Measurements from ENCODE around the gene GIMAP8. TPM values are rescaled to one million over a fixed set of nuclear protein-coding genes. Genes with fewer than 3 reads are reported as not detected.

Gene GIMAP8
- total RNA-seq, 2 donors from 2014 or later = 10.2 to 13.1 TPM

DNA sequence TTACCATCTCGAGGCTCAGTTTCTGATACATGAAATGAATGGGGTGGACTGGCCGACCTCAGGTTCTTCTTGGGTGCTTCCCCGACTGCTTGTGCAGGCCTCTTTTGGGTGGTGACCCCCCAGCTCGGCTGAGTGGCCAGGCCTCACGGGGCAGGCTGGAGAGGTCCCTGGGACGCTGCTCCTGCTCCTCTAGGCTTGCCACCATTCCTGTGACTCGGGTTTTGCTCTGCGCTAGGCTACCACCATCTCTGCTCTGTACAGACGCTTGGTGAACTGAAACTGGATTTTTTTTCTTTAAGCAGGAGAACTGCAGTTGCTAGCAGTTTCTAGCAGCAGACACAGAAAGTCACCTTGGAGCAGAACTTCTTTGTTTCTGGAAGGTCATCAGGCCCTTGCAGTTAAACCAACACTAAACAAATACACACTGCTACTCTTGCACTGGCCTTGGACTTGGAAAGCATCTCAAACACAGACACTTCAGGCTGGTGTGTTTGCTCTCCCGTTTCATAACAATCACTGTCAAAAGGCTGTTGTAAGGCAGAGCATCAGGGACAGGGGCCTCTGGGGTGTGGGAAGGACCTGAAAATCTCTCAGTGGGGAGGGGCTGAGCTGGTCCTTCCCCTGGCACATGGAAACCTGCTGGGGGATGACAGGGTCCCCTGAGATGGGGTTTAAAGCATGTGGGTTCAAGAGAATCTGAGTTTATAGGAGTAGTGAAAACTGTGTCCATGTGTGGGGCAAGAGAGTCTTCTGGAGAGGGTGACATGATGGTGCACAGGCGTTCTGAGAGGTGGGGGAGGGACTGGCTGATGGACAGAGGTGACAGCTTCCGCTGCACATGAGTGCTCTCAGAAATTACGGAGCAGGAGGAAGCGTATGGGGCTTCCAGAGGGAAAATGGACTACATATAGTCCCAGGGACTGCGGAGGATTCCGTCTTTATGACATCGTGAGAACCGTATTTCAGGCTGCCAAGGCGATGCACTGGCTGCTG, 35.0 kb upstream of the GIMAP8 start:
- H3K27ac Mint-ChIP-seq = peak overlapping the region; percentile 84

GRCh38 chr7:150417239-150417638, 33.2 kb upstream of the GIMAP8 start:
- Mint-ChIP-seq H3K27me3 (ENCODE audit: low read depth) (no peaks in the 10 kb centered on the region), H3K36me3 (ENCODE audit: insufficient read depth in 2 of 2) (no peaks in the 10 kb centered on the region), H3K27ac (no peak overlapping the region), H3K4me1 (ENCODE audit: low read depth) (peaks cover 27% of the 10 kb centered on the region), H3K9me3 (no peaks in the 10 kb centered on the region), H3K4me3 (no peak overlapping the region)
- DNase-seq = no peak
- ATAC-seq (replicated peaks in 1 of 2) = no peak

More for the DNA sequence above, 35.0 kb upstream of the GIMAP8 start:
- no peak overlapping the region for H3K4me3 Mint-ChIP-seq
- DNase-seq (no peak), ATAC-seq (replicated peaks in 1 of 2) (no peak)
- no peaks in the 10 kb centered on the region for H3K36me3 Mint-ChIP-seq (ENCODE audit: insufficient read depth in 2 of 2)
- no peaks in the 10 kb centered on the region for H3K27me3 Mint-ChIP-seq (ENCODE audit: low read depth)
- no peaks in the 10 kb centered on the region for H3K9me3 Mint-ChIP-seq
- peaks cover 20% of the 10 kb centered on the region for H3K4me1 Mint-ChIP-seq (ENCODE audit: low read depth)

DNA sequence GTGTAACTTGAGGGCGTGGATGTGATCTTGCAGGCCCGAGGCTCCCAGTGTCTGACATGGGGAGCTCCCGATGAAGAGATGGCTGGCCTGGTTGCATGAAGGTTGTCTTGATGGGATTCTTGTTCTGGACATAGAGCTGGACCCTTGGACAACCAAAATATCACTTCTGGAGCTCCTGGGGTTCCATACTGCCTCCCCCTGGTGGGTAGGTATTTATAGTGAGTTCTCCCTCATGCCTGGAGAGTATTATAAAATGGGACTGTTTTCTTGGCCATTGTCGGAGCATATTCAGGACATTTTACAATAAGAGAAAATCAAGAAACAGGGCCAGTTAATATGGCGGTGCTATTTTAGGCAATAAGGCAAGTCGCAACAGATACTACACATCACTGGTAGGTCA, 32.6 kb upstream of the GIMAP8 start:
- H3K4me3 Mint-ChIP-seq = no peak overlapping the region
- no peak overlapping the region for H3K27ac Mint-ChIP-seq
- no peak for ATAC-seq (replicated peaks in 1 of 2)

GRCh38 chr7:150420242-150420641, 30.2 kb upstream of the GIMAP8 start:
- Mint-ChIP-seq H3K36me3 (ENCODE audit: insufficient read depth in 2 of 2) (no peaks in the 10 kb centered on the region), H3K4me3 (no peak overlapping the region), H3K9me3 (peaks cover 0 to 1% of the 10 kb centered on the region in 2 donors), H3K27me3 (ENCODE audit: low read depth) (no peaks in the 10 kb centered on the region), H3K27ac (no peak overlapping the region), H3K4me1 (ENCODE audit: low read depth) (peaks cover 8% of the 10 kb centered on the region)
- ATAC-seq (replicated peaks in 1 of 2) (no peak), DNase-seq (no peak)

More for the DNA sequence above, 32.6 kb upstream of the GIMAP8 start:
- no peaks in the 10 kb centered on the region for H3K27me3 Mint-ChIP-seq (ENCODE audit: low read depth)
- no peaks in the 10 kb centered on the region for H3K9me3 Mint-ChIP-seq
- H3K4me1 Mint-ChIP-seq (ENCODE audit: low read depth) = peaks cover 22% of the 10 kb centered on the region
- H3K36me3 Mint-ChIP-seq (ENCODE audit: insufficient read depth in 2 of 2) = no peaks in the 10 kb centered on the region
- no peak for DNase-seq

DNA sequence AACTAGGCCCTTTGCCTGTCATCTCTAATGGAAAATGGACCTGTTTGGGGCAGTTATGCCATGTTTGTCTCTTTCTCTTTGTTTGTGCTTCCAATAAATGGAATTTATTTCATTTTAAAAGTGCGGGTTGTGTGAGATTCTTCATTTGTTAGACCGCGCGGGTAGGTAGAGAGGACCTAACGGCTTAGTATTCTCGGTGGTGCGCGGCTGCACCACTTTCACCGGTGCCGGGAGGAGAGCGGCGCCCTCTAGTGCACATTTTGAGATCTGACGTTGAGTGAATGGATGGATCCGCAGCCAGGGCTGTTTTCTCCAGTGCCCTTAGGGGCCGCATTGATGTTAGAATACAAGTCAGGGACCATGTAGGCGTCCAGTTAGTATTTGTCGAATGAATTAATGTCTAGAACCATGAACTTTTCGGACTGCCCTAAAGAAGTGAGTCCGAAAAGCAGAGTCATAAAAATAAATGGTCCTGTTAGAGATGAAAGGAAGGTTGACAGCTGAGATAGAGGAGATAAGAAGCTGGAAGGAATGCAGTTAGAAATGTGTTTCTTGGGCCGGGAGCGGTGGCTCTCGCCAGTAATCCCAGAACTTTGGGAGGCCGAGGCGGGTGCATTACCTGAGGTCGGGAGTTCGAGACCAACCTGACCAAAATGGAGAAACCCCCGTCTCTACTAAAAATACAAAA, 29.3 kb upstream of the GIMAP8 start:
- no peaks in the 10 kb centered on the region for H3K27me3 Mint-ChIP-seq (ENCODE audit: low read depth)
- peaks cover 8% of the 10 kb centered on the region for H3K4me1 Mint-ChIP-seq (ENCODE audit: low read depth)
- H3K36me3 Mint-ChIP-seq (ENCODE audit: insufficient read depth in 2 of 2) = no peaks in the 10 kb centered on the region
- H3K4me3 Mint-ChIP-seq = peak overlapping the region; percentile 35 to 87
- peak; percentile 100 for ATAC-seq (replicated peaks in 1 of 2)
- H3K9me3 Mint-ChIP-seq = peaks cover 0 to 1% of the 10 kb centered on the region in 2 donors
- H3K27ac Mint-ChIP-seq = peak overlapping the region; percentile 81
- DNase-seq = peak; percentile 88 to 89

GRCh38 chr7:150421831-150422230, 28.6 kb upstream of the GIMAP8 start:
- no peak overlapping the region for H3K27ac Mint-ChIP-seq
- no peak overlapping the region for H3K4me3 Mint-ChIP-seq
- no peaks in the 10 kb centered on the region for H3K27me3 Mint-ChIP-seq (ENCODE audit: low read depth)
- DNase-seq = no peak
- H3K4me1 Mint-ChIP-seq (ENCODE audit: low read depth) = peaks cover 8% of the 10 kb centered on the region
- no peaks in the 10 kb centered on the region for H3K36me3 Mint-ChIP-seq (ENCODE audit: insufficient read depth in 2 of 2)
- peaks cover 0 to 1% of the 10 kb centered on the region in 2 donors for H3K9me3 Mint-ChIP-seq
- no peak for ATAC-seq (replicated peaks in 1 of 2)

- H3K36me3 Mint-ChIP-seq (ENCODE audit: insufficient read depth in 2 of 2) = no peaks in the 10 kb centered on the region
- H3K27me3 Mint-ChIP-seq (ENCODE audit: low read depth) = no peaks in the 10 kb centered on the region
- peaks cover 0 to 1% of the 10 kb centered on the region in 2 donors for H3K9me3 Mint-ChIP-seq
- no peak overlapping the region for H3K27ac Mint-ChIP-seq
- ATAC-seq (replicated peaks in 1 of 2) (no peak), DNase-seq (no peak)
- no peak overlapping the region for H3K4me3 Mint-ChIP-seq
- H3K4me1 Mint-ChIP-seq (ENCODE audit: low read depth) = peaks cover 31% of the 10 kb centered on the region
These were observed 24.8 kb upstream of the GIMAP8 start for GRCh38 chr7:150425670-150426069.

DNA sequence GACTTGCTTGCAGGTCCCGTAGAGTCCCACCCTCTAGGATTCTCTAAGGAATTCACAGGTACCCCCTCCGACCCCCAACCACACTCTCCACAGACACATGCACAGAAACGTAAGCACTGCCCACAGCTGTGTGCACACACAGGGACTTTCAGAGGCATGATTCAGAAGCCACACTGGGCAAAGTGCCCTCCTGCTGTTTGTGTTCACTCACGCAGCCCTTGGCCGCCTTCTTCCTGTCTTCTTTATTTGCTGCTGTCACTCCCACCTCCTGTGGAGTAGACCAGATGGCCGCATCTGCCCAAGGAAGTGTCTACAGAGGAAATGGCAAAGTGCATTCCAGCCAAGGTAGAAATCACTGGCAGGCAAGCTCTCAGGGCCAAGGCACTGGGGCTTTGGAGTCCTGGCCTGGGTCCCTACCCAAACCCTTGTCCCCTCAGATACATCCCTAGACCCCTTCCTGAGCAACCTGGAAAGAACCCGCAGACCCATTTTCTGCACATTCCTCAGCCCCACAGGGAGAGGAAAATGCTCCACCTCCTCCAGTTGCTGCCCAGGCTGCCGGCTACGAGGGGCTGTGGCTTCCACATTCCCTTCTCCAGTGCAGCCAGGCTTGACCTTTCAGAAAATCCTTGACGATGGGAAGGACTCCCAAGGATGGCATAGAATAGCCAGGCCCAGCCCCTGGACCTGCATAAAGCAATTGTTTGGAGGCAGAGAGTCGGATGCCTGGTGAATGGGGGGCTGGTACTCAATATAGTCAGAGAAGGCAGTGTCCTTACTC, 21.6 kb upstream of the GIMAP8 start:
- H3K4me3 Mint-ChIP-seq = peak overlapping the region; percentile 11 to 66
- no peaks in the 10 kb centered on the region for H3K27me3 Mint-ChIP-seq (ENCODE audit: low read depth)
- H3K4me1 Mint-ChIP-seq (ENCODE audit: low read depth) = peaks cover 41% of the 10 kb centered on the region
- H3K36me3 Mint-ChIP-seq (ENCODE audit: insufficient read depth in 2 of 2) = no peaks in the 10 kb centered on the region
- DNase-seq (peak; percentile 64 to 77), ATAC-seq (replicated peaks in 1 of 2) (peak; percentile 90 to 96)
- H3K9me3 Mint-ChIP-seq = peaks cover 0 to 1% of the 10 kb centered on the region in 2 donors
- no peak overlapping the region for H3K27ac Mint-ChIP-seq

- ATAC-seq (replicated peaks in 1 of 2) = no peak
- H3K27me3 Mint-ChIP-seq (ENCODE audit: low read depth) = no peaks in the 10 kb centered on the region
- H3K9me3 Mint-ChIP-seq = peaks cover 0 to 1% of the 10 kb centered on the region in 2 donors
- no peak overlapping the region for H3K27ac Mint-ChIP-seq
- no peak for DNase-seq
- H3K4me3 Mint-ChIP-seq = no peak overlapping the region
- H3K4me1 Mint-ChIP-seq (ENCODE audit: low read depth) = peaks cover 48% of the 10 kb centered on the region
- H3K36me3 Mint-ChIP-seq (ENCODE audit: insufficient read depth in 2 of 2) = no peaks in the 10 kb centered on the region
These were observed 20.7 kb upstream of the GIMAP8 start for GRCh38 chr7:150429699-150430098.

- no peak overlapping the region for H3K27ac Mint-ChIP-seq
- peaks cover 56% of the 10 kb centered on the region for H3K4me1 Mint-ChIP-seq (ENCODE audit: low read depth)
- H3K27me3 Mint-ChIP-seq (ENCODE audit: low read depth) = no peaks in the 10 kb centered on the region
- no peak overlapping the region for H3K4me3 Mint-ChIP-seq
- DNase-seq (no peak), ATAC-seq (replicated peaks in 1 of 2) (no peak)
- no peaks in the 10 kb centered on the region for H3K36me3 Mint-ChIP-seq (ENCODE audit: insufficient read depth in 2 of 2)
- no peaks in the 10 kb centered on the region for H3K9me3 Mint-ChIP-seq
These were observed 19.9 kb upstream of the GIMAP8 start for GRCh38 chr7:150430465-150431085.

GRCh38 chr7:150431839-150432658, 18.4 kb upstream of the GIMAP8 start:
- peaks cover 63% of the 10 kb centered on the region for H3K4me1 Mint-ChIP-seq (ENCODE audit: low read depth)
- ATAC-seq (replicated peaks in 1 of 2) (no peak), DNase-seq (no peak)
- H3K36me3 Mint-ChIP-seq (ENCODE audit: insufficient read depth in 2 of 2) = no peaks in the 10 kb centered on the region
- no peaks in the 10 kb centered on the region for H3K9me3 Mint-ChIP-seq
- H3K27me3 Mint-ChIP-seq (ENCODE audit: low read depth) = no peaks in the 10 kb centered on the region
- no peak overlapping the region for H3K27ac Mint-ChIP-seq
- H3K4me3 Mint-ChIP-seq = no peak overlapping the region

All from activated T-cell treated with anti-CD3 and anti-CD28 coated beads, Interleukin-2, amount 50 U/mL, for 72 hours (primary cell).